GM12873 (cell line): ENCODE results near the gene PXN.

Experiments
- CTCF ChIP-seq: IDR thresholded peaks from 2 replicates; pipeline ENCODE4 v1.5.1; 2012; ENCODE audit warnings: low read depth, mild to moderate bottlenecking, moderate library complexity, low read length, control low read depth; ENCODE audit not compliant: insufficient read depth; ENCODE audit errors: missing control alignments

The PXN gene

GRCh38 chr12:120211904-120212283 is 53.6 kb downstream of the PXN start:
- TF ChIP-seq CTCF, result no peak

GRCh38 chr12:120211243-120211903 is 54.2 kb downstream of the PXN start:
- no peak for TF ChIP-seq CTCF

GRCh38 chr12:120209851-120210250 is 55.7 kb downstream of the PXN start:
- TF ChIP-seq CTCF, result no peak

- TF ChIP-seq CTCF, result no peak
Observed at GRCh38 chr12:120207227-120207626, 58.3 kb downstream of the PXN start.

- TF ChIP-seq CTCF, result no peak
Observed at GRCh38 chr12:120206228-120206627, 59.3 kb downstream of the PXN start.

- TF ChIP-seq CTCF, result no peak
Observed at GRCh38 chr12:120204171-120204570, 61.4 kb downstream of the PXN start.

GRCh38 chr12:120200364-120200800 is 65.1 kb downstream of the PXN start:
- TF ChIP-seq CTCF, result no peak
